ENCODE measurements around the gene TMEFF2. TPM values are rescaled to one million over a fixed set of nuclear protein-coding genes. Genes with fewer than 3 reads are reported as not detected.

Gene TMEFF2
- polyA plus RNA-seq, 1 of the 3 experiments (the other 2 are of a cell fraction) = 5.4 TPM

- Histone ChIP-seq H2AFZ (ENCODE audit: low read depth) (no peak overlapping the region), H3K9me2 (no peaks in the 10 kb centered on the region), H3K79me2 (ENCODE audit: insufficient read depth) (no peaks in the 10 kb centered on the region), H4K20me1 (ENCODE audit: insufficient read depth) (no peaks in the 10 kb centered on the region), H3F3A (replicated peaks; ENCODE audit: insufficient read depth) (no peaks in the 10 kb centered on the region), H3K4me1 (ENCODE audit: control insufficient read depth in 1 of 2, insufficient read depth in 2 of 2, low read depth in 1 of 2, low read length in 1 of 2) (peaks cover 9 to 13% of the 10 kb centered on the region in 2 experiments; a peak in 3 of 4 replicates), H3K9ac (no peak overlapping the region), H3K27ac (ENCODE audit: low read depth in 2 of 2, low read length in 1 of 2) (peak overlapping the region in 1 of 2 experiments; percentile 65; a peak in 1 of 4 replicates), H3K9me3 (no peaks in the 10 kb centered on the region), H3K27me3 (ENCODE audit: insufficient read depth) (no peaks in the 10 kb centered on the region), H3K4me2 (no peak overlapping the region), H3K36me3 (replicated peaks in 1 of 2; ENCODE audit: control insufficient read depth in 1 of 2, insufficient read depth in 2 of 2, low read length in 1 of 2) (no peaks in the 10 kb centered on the region), H3K4me3 (ENCODE audit: low read depth in 2 of 2, low read length in 1 of 2) (no peak overlapping the region)
- TF ChIP-seq TCF12 (IDR thresholded peaks at IDR 0.05) (peak; percentile 54), PBX3 (IDR thresholded peaks at IDR 0.05) (peak; percentile 58), FOSL2 (IDR thresholded peaks at IDR 0.05; ENCODE audit: borderline replicate concordance, low read depth) (no peak), RCOR1 (IDR thresholded peaks at IDR 0.05; ENCODE audit: low read length) (no peak), EP300 (IDR thresholded peaks at IDR 0.05; ENCODE audit: borderline replicate concordance in 1 of 2, low read depth in 1 of 2, low read length in 1 of 2) (0 out of 4 replicates have a peak, but pooled peaks of 1 of the 2 experiments have one; percentile 22)
- WGBS (ENCODE audit: low lambda C conversion rate) = 66% methylated on average over 3 of the region's 3 CpGs
- DNase-seq = no peak
- CTCF ChIA-PET = no interaction called here
- POLR2A ChIA-PET = no interaction called here
These were observed 253.3 kb downstream of the TMEFF2 start for GRCh38 chr2:191941376-191941929.

GRCh38 chr2:191938779-191939178, 256.0 kb downstream of the TMEFF2 start:
- Histone ChIP-seq H3K27ac (ENCODE audit: low read depth in 2 of 2, low read length in 1 of 2) (no peak overlapping the region), H3K4me1 (ENCODE audit: control insufficient read depth in 1 of 2, insufficient read depth in 2 of 2, low read depth in 1 of 2, low read length in 1 of 2) (peaks cover 11 to 13% of the 10 kb centered on the region in 2 experiments; a peak in 3 of 4 replicates), H3K4me3 (ENCODE audit: low read depth in 2 of 2, low read length in 1 of 2) (no peak overlapping the region), H3K9ac (no peak overlapping the region), H3K27me3 (ENCODE audit: insufficient read depth) (no peaks in the 10 kb centered on the region), H3K79me2 (ENCODE audit: insufficient read depth) (no peaks in the 10 kb centered on the region), H3F3A (replicated peaks; ENCODE audit: insufficient read depth) (no peaks in the 10 kb centered on the region), H2AFZ (ENCODE audit: low read depth) (no peak overlapping the region), H3K36me3 (replicated peaks in 1 of 2; ENCODE audit: control insufficient read depth in 1 of 2, insufficient read depth in 2 of 2, low read length in 1 of 2) (no peaks in the 10 kb centered on the region), H3K4me2 (no peak overlapping the region), H3K9me3 (no peaks in the 10 kb centered on the region), H3K9me2 (no peaks in the 10 kb centered on the region), H4K20me1 (ENCODE audit: insufficient read depth) (no peaks in the 10 kb centered on the region)
- TF ChIP-seq RAD21 (IDR thresholded peaks at IDR 0.05; ENCODE audit: low read length) (no peak), USF2 (IDR thresholded peaks at IDR 0.05; ENCODE audit: borderline replicate concordance, low read depth, low read length) (no peak), TCF12 (IDR thresholded peaks at IDR 0.05) (no peak), USF1 (IDR thresholded peaks at IDR 0.05; ENCODE audit: borderline replicate concordance, low read depth) (no peak), POLR2AphosphoS5 (IDR thresholded peaks at IDR 0.05; ENCODE audit: low read depth, low read length) (no peak), TAF1 (IDR thresholded peaks at IDR 0.05; ENCODE audit: borderline replicate concordance, low read depth, low read length) (no peak)
- WGBS (ENCODE audit: low lambda C conversion rate) = 94% methylated on average over 1 of the region's 1 CpG
- ChIA-PET POLR2A (no interaction called here), CTCF (interaction anchor here (1.6 kb wide), 1 partner anchor 126 kb away, joined by 4 read pairs; no protein-coding TSS in a partner anchor)
- DNase-seq = no peak
